ENCODE results near the gene TCOF1. TPM values are rescaled to one million over a fixed set of nuclear protein-coding genes. Genes with fewer than 3 reads are reported as not detected.

The TCOF1 gene
- total and polyA plus RNA-seq, 2 donors (not counting 3 experiments of a cell fraction or from before 2014, with no cell fraction given), result 11.2 to 52.0 TPM

DNA sequence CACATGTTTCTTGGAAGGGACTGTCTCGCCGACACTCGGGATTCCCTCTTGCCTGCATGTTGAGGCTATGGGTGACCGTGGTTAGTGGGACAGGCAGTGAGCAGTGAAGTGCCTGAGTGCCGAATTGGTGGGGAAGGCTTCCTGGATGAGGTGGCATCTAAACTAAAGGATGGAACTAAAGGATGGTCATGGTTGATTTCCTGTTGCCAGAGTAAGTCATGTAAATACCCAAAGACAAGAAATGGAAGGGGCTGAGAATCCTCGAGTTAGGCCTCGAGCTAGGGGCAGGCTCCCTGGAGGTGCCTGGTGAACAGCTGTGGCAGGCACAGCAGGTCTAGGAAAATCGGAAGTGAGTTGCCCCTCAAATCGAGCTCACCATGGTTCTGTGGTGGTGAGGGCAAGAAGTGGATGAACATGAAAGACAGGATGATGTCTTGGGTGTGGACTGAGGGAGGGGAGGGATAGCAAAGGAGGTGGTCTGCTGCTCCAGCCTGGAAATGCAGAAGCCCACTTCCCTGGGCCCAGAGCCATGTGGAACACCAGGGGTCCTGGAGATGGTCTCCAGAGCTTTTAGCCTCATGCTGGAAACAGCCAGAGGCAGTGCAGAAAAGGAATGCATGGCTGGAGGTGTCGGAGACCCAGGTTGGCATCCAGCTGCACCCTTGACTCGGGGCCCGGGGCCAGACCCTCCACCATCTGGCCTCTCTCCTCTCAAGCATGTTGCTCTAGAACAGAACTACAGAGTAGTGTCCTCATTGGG, 43.0 kb downstream of the TCOF1 start:
- dilution Hi-C loops (cut with MboI; ENCODE audit: extremely low pct_ligation_motif_present, low sequenced_read_pairs), result no loop called here
- CTCF ChIA-PET, result interaction anchor here (1.3 to 2.2 kb wide), 2 partner anchors 10 to 36 kb away, joined by 5 to 8 read pairs; no protein-coding TSS in a partner anchor
- no peak for TF ChIP-seq MYC (IDR thresholded peaks at IDR 0.05; ENCODE audit: low read depth, low read length)
- no peak for TF ChIP-seq GATA2 (IDR thresholded peaks at IDR 0.05; ENCODE audit: insufficient read depth, insufficient read length, low read depth, low read length)
- TF ChIP-seq POLR2A (IDR thresholded peaks at IDR 0.05; ENCODE audit: low read depth, low read length), result no peak
- TF ChIP-seq MAX (IDR thresholded peaks at IDR 0.05; ENCODE audit: insufficient read depth, insufficient read length), result no peak
- TF ChIP-seq FOS (IDR thresholded peaks at IDR 0.05; ENCODE audit: borderline replicate concordance, insufficient read depth, low read length), result no peak

GRCh38 chr5:150401076-150401375, 43.5 kb downstream of the TCOF1 start:
- ChIA-PET POLR2A (no interaction called here), CTCF (interaction anchor here (1.3 to 2.2 kb wide), 2 partner anchors 10 to 35 kb away, joined by 5 to 8 read pairs; no protein-coding TSS in a partner anchor)
- no peak for DNase-seq (ENCODE audit: low read depth, low spot score)
- no peak for TF ChIP-seq MYC (IDR thresholded peaks at IDR 0.05; ENCODE audit: low read depth, low read length)
- TF ChIP-seq POLR2A (IDR thresholded peaks at IDR 0.05; ENCODE audit: low read depth, low read length), result peak; percentile 31
- no peak for TF ChIP-seq POLR2AphosphoS5 (IDR thresholded peaks at IDR 0.05; ENCODE audit: insufficient read depth, low read depth, low read length)
- no peak for TF ChIP-seq CTCF (IDR thresholded peaks at IDR 0.05; ENCODE audit: extremely low read depth in 1 of 2, insufficient read depth in 1 of 2, low read depth in 1 of 2, low read length in 2 of 2)
- TF ChIP-seq EZH2 (IDR thresholded peaks at IDR 0.05; ENCODE audit: borderline replicate concordance, low read depth, low read length, severe bottlenecking), result no peak
- Histone ChIP-seq H3K4me1 (ENCODE audit: control insufficient read depth, extremely low read depth, insufficient read depth, low read length) (no peaks in the 10 kb centered on the region), H3K36me3 (ENCODE audit: control insufficient read depth in 2 of 2, extremely low read depth in 1 of 2, insufficient read depth in 2 of 2, low read length in 2 of 2) (peaks cover 5 to 20% of the 10 kb centered on the region in 2 experiments), H3K27ac (ENCODE audit: insufficient read depth, low read depth, low read length) (no peak overlapping the region), H3K79me2 (ENCODE audit: control insufficient read depth, insufficient read depth, low read length) (no peaks in the 10 kb centered on the region), H3K27me3 (ENCODE audit: control insufficient read depth in 2 of 2, insufficient read depth in 2 of 2, low read length in 2 of 2) (no peaks in the 10 kb centered on the region), H3K4me3 (replicated peaks in 1 of 3; ENCODE audit: insufficient read depth in 1 of 3, low read depth in 1 of 3, low read length in 3 of 3) (no peak overlapping the region), H2AFZ (ENCODE audit: low read depth, low read length) (no peak overlapping the region), H3K9me1 (replicated peaks; ENCODE audit: control insufficient read depth, extremely low read depth, insufficient read depth, low read length) (no peaks in the 10 kb centered on the region), H3K9ac (replicated peaks; ENCODE audit: extremely low read depth, insufficient read depth, low read length) (no peak overlapping the region), H3K9me3 (replicated peaks; ENCODE audit: control insufficient read depth, insufficient read depth, low read length) (no peaks in the 10 kb centered on the region), H4K20me1 (replicated peaks; ENCODE audit: control insufficient read depth, extremely low read depth, insufficient read depth, low read length) (no peaks in the 10 kb centered on the region), H3K4me2 (ENCODE audit: insufficient read depth, low read length) (no peak overlapping the region)
- no TSS peak for BruUV-seq (replicated peaks)
- intact Hi-C loops (cut with micrococcal nuclease), result no loop called here
- FAIRE-seq, result no peak
- dilution Hi-C loops (cut with MboI; ENCODE audit: extremely low pct_ligation_motif_present, low sequenced_read_pairs), result no loop called here

More for the DNA sequence above, 43.0 kb downstream of the TCOF1 start:
- Histone ChIP-seq H3K9me1 (replicated peaks; ENCODE audit: control insufficient read depth, extremely low read depth, insufficient read depth, low read length) (no peaks in the 10 kb centered on the region), H3K9me3 (replicated peaks; ENCODE audit: control insufficient read depth, insufficient read depth, low read length) (no peaks in the 10 kb centered on the region), H3K9ac (replicated peaks; ENCODE audit: extremely low read depth, insufficient read depth, low read length) (no peak overlapping the region), H3K4me1 (ENCODE audit: control insufficient read depth, extremely low read depth, insufficient read depth, low read length) (no peaks in the 10 kb centered on the region), H3K27me3 (ENCODE audit: control insufficient read depth in 2 of 2, insufficient read depth in 2 of 2, low read length in 2 of 2) (no peaks in the 10 kb centered on the region), H2AFZ (ENCODE audit: low read depth, low read length) (no peak overlapping the region), H3K27ac (ENCODE audit: insufficient read depth, low read depth, low read length) (no peak overlapping the region), H4K20me1 (replicated peaks; ENCODE audit: control insufficient read depth, extremely low read depth, insufficient read depth, low read length) (no peaks in the 10 kb centered on the region), H3K4me3 (replicated peaks in 1 of 3; ENCODE audit: insufficient read depth in 1 of 3, low read depth in 1 of 3, low read length in 3 of 3) (no peak overlapping the region), H3K4me2 (ENCODE audit: insufficient read depth, low read length) (no peak overlapping the region), H3K79me2 (ENCODE audit: control insufficient read depth, insufficient read depth, low read length) (no peaks in the 10 kb centered on the region), H3K36me3 (ENCODE audit: control insufficient read depth in 2 of 2, extremely low read depth in 1 of 2, insufficient read depth in 2 of 2, low read length in 2 of 2) (peaks cover 5 to 22% of the 10 kb centered on the region in 2 experiments)
- intact Hi-C loops (cut with micrococcal nuclease), result no loop called here
- no peak for FAIRE-seq
- DNase-seq (ENCODE audit: low read depth, low spot score), result no peak
- POLR2A ChIA-PET, result no interaction called here
- BruUV-seq (replicated peaks), result no TSS peak

Data from endothelial cell of umbilical vein (primary cell).